HG03342 (cell line): Measurements from ENCODE around the gene ISCU.
"Not testable (repeated sequence)": the region's sequence is repeated elsewhere in the genome, so short reads cannot be mapped to it uniquely, and the experiment has no call there.

Source experiments
- ATAC-seq: cut with Tn5 transposase; IDR thresholded peaks from one replicate; pipeline ENCODE4 v1.9.1; 2021; ENCODE audit warnings: mild to moderate bottlenecking, moderate library complexity; ENCODE audit not compliant: unreplicated experiment

Gene ISCU

DNA sequence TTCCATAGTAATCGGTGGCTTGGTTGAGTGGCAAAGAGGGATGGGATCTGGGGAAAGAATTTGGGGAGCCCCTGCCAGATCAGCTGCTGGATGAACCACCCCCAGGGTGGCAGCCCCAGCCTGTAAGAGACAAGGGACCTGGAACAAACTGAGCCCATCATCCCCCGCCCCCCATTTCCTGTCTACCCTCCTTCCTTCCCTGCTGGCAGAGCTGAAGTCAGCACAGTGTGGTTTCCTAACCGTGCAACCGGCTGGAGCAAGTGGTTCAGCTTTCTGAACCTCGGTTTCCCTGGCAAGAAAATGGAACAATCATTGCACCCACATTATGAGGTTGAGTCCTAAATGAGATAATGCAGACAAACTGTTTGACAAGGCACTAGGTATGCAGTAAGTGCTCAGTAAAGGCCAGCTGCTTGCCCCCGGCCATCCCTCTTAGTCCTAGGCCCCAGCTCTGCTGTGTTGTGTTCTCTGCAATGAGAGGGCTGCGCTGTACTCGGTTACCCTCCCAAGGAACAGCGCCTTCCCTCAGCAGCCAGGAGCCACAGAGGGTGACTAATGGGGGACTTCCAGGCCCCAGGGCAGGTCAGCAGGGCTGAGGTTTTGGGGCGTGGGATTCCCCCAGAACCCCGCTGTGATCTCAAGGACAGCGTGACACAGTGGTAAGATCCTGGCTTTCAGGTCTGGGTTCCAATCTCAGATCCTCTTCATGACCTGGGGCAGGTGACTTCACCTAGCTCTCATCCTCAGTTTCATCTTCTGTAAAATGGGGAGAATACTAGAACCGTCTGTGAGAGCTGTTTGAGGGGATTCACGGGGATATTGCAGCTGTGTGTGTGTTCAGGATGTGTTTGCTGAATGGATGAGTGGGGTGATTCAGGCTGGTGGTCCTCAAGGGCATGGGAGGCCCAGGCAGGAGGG, 54.8 kb downstream of the ISCU start:
- ATAC-seq, result peak; percentile 73

DNA sequence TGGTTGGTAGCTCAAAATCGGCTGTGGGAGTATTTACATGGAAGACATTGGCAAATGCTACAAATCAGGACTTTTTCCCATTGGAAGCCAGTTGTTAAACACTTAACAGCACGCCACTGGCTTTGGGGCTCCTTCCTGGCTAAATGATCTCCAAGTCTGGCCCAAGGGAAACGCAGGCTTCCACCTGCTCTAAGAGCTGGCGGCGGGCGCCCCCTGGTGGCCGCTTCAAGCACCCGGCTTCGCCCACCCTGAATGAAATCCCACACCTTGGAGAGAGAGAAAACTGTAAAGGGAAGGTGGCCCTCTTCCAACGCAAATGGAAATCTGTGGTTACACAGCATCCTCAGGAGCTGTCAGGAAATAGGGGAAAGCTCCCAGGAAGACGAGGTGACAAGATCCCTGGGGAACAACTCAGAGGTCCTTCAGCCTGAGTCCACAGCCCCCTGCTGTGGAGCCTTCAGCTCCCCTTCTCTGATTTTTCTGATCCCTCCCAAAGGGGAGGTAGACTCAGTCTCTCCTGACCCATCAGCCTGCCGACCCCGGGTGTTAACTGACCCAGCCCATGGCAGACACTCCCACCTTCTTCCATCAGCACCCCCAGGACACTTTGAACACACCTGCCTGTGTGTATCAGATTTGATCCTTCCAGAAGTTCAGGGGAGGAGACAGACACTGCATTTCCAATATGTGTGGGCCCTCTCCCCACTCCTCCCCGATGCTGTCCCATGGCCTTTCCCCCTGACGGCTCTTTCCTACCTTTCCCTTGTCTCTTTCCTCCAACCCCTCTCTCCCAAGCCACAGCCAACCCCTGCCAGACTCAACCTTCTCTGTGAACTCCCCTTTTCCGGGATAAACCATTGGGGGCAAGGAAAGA, 55.9 kb downstream of the ISCU start:
- ATAC-seq, result peak; percentile 47

DNA sequence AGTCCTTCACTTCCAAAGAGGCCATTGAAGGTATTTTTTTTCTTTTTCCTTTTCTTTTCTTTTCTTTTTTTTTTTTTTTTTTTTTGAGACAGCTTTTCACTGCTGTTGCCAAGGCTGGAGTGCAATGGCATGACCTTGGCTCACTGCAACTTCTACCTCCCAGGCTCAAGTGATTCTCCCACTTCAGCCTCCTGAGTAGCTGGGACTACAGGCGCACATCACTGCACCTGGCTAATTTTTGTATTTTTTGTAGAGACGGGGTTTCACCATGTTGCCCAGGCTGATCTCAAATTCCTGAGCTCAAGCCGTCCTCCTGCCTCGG, 56.5 kb downstream of the ISCU start:
- ATAC-seq, result not testable (repeated sequence)
